Stimulated activated CD8-positive, alpha-beta memory T cell treated with anti-CD3 and anti-CD28 coated beads, Interleukin-4, amount 100 ng/mL, for 4 hours (primary cell): Measurements from ENCODE around the gene ZDHHC8.
"Not testable (repeated sequence)": the region's sequence is repeated elsewhere in the genome, so short reads cannot be mapped to it uniquely, and the experiment has no call there.

ENCODE experiments used
- DNase-seq, 2 donors: peaks; one replicate each; pipeline ENCODE4 v3.0.0-alpha.2; 2020; ENCODE audit warnings: low read depth in 2 of 2, low spot score in 1 of 2

Gene ZDHHC8

DNA sequence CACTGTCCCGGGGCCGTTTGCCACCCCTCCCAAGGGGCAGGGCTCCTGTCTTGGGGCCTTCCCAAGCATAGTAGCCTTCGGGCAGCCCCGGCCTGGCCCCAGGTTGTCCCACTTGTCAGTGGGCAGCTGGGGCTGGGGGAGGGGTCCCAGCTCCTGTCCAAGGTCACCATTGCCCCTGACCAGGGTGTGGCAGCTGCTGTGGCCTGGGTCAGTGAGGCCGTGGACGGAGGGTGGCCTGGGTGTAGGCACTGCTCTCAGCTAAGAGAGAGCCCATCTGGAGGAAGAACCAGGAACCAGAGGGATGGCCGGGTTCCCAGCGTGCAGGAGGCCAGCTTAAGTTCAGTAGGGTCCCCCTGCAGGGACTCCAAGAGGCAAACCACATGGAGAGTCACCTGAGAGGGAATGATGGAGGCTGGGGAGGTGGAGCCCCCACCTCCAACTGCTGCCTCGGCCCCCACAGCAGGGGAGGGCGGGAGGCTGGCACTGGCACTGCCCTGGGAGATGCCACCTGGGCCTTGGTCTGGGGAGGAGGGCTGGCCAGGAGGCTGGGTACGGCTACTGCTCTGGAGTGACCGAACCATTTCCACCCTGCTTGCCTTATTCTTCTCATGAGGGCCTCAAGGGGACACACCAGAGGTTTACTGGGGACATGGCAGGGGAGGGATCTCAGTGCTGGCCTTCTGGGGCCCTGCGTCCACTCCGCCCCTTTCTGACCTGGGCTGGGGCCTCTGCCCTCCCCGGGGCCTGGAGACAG is 26.0 kb downstream of the ZDHHC8 start:
- DNase-seq: no peak

DNA sequence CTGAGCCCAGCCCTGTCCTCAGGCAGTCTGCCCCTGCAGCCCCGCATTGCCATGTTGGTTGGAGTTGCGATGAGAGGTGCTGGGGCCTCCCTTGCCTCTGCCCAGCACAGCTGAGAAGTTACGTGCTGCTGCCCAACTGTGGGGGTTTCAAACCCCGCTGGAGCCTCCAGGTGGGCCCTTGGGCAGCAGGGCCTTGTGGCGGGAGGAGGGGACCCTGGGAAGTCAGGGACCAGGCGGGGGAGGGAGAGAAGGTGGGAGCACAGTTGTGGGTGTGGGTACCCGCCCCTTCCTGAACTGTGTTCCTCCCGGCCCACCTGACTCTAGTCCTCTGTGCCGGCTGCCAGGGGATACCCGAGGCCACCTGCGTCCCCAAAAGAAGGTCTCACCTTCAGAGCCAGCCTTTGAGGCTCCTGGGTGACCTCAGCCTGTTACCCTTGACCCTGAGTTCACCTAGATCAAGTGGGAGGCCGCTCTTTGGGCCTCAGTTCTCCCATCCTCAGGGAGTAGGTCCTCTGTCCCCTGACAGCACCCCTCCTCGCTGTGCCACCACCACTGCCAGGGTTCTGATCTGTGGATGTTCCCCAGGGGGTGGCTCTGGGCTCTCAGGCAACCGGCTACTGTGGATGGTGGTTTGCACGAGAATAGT is 26.9 kb downstream of the ZDHHC8 start:
- DNase-seq: no peak

DNA sequence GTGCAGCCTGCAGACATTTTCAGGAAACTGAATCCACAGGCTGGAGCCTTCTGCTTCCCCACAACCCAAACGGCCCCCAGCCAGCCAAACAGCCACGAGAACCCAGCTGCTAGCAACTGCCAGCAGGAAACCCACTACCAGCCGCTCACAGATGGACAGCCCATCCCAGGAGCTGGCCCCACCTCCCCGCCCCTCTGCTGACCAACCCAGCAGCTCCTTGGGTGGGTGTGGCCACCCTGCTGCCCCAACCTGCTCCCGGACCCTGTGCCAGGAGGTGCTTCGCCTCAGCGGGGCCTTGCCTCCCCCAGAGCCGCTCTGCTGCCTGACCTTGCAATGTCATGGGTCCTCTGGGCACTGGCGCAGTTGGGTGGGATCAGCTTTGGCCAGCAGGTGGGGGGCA is 27.5 kb downstream of the ZDHHC8 start:
- DNase-seq: no peak

DNA sequence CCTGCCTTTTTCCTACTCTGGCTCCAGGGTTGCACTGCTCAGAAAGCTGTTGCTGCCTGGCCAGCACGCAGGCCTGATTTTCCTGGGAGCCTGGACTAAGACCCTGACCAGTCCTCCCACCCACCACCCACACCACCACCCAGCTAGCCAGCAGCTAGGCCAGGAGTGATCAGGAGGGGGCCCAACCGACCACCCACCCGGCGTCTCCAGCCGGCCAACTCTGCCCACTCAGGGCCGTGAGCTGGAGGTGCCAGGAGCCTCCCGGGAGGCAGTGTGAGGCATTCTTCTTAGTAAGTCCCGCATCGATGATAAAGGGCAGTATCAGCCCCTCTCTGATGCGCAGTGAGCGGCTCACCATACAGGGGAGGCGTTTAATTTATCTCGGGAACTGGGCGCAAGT is 27.9 kb downstream of the ZDHHC8 start:
- not testable (repeated sequence) for DNase-seq

DNA sequence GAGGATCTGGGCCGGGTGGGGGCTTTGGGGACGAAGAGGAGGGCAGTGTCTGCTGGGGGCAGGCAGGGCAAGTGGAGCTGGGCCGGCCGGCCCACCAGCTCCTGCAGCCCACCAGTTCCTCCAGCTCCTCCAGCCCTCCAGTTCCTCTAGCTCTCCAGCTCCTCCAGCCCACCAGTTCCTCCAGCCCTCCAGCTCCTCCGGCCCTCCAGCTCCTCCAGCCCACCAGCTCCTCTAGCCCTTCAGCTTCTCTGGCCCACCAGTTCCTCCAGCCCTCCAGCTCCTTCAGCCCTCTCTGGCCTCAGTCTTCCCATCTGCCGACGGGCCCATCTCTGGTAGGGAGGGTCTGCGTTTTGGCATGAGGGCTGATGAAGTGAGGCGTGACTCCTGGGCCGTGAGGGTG is 28.4 kb downstream of the ZDHHC8 start:
- DNase-seq: no peak

DNA sequence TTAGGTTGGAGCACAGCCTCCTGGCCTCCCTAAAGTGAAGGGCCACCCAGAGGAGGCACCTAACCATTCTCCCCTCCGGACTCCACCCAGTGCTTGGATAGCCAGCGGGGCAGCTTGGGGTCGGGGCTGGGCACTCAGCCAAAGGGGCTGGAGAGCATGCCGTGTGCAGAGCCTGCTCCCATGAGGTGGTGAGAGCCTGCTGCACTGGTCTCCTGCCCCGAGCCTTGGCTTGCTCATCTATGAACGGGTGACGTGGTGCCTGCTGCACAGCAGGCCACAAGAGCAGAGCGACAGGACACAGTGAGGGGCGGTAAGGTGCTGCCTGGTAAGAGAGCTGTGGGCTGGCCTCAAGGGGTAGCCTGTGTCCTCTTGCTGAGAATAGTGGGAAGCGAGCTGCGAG is 33.3 kb downstream of the ZDHHC8 start:
- DNase-seq: no peak

DNA sequence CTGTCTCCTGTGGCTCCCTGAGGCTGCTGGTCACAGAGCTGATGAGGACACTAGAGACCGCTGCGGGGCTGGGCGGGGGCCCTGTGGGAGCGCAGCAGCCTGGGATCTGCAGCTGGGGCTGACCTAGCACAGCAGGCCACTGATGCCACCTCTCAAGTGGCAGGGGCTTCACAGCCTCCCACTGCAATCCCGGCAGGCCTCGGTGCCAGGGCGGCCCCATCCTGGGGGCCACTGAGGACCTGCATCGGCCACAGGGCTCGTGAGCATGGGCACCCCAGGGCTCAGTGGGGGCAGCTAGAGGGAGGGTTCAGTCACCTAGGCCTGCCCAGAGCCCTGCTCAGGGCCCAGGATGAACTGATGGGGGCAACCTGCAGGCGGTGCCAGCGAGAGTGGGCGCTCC is 33.8 kb downstream of the ZDHHC8 start:
- DNase-seq: no peak

DNA sequence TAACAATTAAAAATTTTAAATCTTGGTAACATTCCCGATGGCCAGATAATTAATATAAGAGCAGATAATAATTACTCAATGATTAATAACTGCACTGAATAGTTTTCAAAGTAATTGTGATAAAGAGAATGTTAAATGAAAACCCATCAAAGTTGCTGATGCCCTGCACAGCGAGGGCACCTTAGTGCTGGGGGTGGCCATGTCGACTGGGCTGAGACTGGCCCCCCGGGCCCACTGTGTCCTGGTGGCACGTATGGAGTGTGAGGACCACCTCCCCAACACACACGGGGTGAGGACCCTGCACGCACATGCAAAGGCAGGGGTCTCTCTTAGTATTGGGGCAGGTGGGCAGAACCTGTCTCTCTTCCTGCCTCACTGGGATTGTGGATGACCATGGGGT is 34.3 kb downstream of the ZDHHC8 start:
- no peak for DNase-seq

DNA sequence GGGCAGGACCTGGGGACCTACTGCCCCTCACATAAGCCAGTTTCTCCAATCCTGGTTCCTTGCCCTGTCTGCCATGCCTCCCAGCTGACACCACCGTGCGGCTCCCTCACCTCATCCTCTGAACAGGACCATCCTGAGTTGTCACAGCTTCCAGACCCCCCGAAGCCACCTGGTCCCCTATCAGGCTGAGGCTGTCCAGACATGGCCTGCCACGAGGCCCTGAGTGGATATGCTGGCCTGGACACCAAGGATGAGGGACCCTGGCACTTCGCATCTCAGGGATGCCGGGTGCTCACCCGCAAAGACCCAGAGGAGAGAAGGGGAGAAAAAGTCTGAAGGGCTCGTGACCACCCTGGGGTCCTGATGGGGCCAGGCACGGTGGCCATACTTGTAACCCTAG is 35.1 kb downstream of the ZDHHC8 start:
- no peak for DNase-seq

DNA sequence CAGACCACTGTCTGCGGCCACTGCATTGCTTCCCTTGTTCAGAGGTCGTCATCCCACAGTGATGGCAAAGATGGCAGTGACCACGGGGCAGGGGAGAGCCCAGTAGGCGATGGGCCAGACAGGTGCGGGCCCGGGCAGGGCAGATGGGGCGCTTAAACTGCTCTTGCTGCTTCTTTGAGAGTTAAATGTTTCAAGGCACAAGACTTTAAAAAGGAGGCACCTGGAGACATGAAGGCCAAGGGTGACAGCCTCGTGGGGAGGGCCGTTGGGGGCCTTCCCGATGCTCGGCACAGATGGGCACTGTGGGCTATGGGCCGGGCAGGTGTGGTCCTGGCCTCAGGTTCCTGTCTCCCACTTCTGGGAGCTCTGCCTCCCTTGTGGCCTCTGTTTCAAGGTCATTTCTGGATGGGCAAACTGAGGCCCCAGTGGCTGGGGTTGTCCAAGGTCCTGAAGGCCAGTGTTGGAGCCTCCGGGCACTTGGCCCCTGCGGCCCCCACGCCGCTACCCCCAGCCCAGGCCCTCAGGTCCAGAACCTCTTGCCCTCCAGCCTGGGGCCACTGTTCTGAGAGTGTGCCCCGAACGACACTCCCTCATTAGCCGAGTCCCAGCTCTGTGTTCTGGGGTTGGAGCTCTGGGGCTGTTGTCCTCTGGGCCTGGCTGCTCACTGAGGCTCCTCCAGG is 36.2 kb downstream of the ZDHHC8 start:
- DNase-seq: no peak

DNA sequence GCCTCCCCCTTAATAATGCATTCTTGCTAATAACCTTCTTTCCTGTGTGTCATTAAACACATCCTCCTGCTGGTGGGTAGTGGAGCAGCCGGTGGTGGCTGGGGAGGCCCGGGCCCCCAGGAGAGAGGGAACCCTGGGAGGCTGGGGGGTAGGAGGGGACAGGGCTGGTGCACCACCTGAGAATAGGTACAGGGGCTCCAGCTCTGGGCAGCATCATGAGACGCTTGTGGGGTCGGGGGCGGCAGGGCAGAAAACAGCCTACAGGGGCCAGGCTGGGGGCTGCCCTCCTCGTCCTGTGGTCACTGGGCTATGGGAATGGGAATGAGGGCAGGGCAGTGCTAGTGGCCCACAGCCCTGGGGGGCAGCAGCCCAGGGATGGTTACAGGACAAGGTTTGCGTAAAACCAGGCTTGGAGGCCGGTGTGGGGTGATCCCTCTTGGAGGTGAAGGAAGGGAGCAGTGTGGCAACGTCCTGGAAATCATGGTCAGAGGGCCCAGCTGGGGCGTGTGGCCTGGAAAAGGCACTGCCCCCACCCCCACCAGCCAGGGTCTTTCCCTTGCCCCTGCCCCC is 37.7 kb downstream of the ZDHHC8 start:
- no peak for DNase-seq

DNA sequence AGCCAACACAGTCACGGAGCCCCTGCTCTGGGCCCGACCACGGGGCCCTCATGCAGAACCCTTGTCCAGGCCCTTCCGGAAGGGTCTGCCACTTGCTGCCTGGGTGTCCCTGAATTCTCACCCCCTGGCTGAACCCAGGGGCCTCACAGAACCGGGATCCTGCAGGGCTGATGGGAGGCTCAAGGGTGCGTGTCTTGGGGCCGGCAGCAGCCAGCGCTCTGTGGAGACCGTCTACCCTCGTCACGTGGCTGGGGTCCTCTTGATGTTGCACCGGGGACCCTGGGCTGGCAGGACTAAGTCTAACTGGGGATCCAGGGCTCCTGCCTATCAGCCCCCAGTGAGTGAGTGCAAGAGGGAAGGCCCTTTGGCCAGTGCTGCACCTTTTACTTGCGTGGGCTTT is 38.6 kb downstream of the ZDHHC8 start:
- DNase-seq: no peak

DNA sequence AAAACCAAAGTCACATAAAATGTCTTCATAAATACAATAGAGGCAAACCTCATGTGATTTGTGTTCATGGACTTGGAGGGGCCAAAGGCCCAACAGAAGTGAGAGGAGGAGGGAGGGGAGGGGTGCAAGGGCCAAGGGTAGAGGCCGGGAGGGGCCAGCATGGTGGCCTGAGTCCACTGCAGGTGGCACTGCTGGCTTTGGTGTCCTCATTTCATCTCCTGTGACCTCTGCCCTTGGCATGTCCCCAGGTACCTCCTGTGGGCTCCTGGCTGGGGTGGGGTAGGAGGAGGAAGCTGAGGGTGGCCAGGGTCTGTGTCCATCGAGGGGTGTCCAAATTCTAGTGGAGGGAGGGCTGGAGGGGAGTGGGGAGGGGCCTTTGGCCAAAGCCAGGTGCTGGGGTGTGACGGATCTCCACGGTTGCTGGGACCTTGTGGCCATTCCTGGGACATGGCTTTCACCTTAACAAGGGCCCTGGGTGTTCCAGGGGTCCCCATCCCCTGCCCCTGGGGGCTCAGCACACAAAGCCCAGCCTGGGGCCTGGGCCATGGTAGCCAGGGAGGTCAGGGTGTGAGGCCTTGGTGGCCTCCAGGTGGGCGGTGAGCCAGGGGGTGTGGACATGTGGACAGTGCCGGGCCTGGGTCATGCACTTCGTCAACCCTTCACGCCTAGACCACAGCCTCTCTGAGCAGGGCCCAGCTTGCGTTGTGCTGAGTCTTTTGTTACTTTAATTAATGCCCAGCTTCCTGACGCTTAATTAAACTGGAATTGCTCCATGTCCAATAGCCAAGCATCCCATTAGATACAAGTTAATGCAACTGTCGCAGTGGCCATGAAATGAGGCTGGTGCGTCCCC is 39.9 kb downstream of the ZDHHC8 start:
- no peak for DNase-seq

DNA sequence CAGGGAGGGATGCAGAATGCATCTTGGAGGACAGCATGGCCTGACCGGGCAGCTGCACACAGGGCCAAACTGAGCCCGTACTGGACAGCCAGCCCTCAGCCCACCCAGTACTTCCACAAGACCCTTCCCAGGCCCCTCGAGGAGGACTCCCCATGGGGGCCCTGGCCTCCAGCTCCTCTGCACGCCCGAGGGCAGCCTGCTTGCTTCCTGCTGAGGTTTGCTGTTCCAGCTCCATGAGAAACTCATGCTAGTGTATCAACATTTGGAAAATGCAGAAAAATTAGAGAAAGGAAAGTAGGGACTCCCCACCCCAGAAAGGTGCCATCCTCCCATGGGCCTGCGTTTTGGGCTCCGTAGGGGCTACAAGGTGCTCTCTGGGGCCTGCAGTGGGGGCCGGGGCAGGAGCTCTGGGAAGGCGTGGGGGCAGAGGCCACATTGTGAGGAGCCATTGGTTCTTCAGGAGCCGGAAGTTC is 40.6 kb downstream of the ZDHHC8 start:
- DNase-seq: no peak

DNA sequence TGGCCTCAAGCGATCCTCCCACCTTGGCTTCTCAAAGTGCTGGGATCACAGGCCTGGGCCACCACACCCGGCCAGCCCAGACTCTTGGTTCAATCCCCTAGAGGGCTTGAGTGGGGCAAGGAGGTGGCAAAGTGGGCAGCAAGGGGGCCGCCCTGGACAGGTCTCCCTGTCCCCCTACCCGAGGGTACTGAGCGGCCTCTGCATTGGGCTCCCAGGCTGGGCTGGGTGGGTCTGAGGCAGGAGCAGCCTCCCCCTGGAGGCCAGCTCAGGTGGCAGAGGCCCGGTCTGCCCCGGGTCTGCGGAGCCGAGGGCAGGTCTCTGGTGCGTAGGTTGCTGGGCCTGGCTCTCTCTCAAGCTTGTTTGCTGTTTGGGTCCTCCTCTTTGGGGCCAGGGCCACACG is 41.6 kb downstream of the ZDHHC8 start:
- no peak for DNase-seq

DNA sequence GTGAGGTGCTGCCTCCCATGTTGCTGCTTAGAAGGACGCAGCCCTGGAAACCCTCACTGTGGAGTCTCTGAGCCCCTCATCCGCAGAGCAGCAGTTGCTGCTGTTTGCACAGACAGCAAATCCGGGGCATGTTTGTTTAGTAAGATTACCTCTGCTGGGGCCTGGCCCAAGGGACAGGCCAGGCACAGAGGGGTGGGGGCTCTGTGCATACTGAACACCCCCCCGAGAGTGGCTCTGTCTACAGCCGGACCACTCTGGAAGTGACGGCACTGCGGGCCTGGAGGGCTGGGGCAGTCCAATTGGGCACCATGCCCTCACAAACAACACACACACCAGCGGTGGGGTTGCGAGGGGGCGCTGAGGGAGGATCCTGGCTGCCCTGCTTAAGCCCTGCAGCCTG is 42.2 kb downstream of the ZDHHC8 start:
- no peak for DNase-seq

DNA sequence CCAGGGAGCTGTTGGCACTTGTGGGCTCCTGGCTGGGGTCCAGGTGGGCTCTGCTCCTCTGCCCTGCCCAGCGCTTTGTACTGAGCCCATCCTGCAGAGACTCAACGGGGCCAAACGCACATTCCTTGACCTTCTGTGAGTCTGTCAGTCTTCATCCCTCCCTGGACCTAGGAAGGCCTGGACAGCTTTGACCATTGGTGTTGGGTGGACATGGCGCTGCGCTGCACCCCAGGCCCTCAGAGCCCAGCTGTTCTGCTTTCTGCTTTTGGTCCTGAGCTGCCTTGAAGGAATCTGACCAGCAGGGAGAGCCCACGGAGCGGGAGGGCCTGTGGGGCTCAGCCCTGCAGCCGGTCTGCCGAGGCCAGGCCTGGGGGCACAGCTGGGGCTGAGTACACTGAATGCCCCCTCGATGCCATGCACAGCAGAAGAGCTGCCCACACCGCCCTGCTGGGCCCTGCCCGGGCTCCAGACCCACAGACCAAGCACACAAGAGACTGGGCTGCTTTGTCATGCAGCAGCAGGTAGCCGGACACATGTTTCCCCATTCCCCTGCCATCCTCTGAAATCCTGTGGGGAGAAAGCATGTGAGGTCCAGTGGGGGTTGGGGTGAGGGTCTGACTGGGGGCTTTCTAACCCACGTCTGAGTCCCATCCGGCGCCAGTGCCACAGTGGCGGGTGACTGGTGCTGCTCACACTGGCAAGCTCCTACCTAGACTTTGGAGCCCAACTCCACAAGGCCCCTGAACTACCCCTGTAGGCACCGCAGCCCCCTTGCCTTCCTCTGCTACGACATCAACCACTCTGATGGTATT is 43.4 kb downstream of the ZDHHC8 start:
- DNase-seq: no peak

DNA sequence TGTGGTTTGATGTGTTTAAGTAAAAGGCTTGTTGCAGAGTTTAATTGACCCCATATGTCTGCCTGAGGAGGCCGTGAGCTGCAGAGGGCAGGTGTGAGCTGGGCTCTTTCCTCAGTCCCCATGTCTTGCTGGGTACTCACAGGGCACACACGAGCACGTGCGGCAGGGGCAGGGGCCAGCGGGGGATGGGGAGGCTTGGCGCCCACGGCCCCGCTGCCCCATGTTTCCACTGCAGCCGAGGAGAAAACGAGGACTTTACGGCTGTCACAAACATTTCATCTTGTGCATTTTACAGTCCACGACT is 43.9 kb downstream of the ZDHHC8 start:
- no peak for DNase-seq

DNA sequence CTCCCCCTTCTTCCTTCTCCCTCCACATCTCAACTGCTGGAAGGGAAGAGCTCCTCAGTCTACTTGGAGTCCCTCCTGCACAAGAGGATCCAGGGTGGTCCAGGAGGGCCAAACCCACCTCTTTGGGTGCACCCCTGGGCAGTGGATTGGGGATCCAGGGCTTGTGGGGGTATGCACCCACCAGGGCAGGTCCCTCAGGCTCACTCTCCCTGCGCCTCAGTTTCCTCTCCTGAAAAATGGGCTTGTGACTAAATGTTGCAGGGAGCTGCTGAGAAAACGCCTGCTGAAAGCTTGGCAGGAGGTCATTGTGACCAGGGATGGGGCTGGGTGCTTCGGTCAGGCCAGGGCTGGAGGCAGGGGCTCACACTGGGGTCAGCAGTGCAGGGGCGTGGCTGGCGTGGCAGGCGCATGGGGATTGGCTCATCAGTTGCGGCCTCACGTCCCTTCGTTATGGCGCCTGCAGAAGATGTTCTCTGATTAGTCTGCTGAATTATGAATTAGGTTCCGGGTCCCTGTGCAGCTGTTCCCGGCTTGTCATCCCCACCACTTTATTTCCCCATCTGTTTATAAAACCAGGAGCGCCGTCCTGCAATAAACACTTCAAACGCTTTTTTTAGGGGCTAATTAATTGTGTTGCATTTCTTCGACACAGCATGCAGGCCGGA is 44.9 kb downstream of the ZDHHC8 start:
- DNase-seq: no peak
